WTC11 (cell line): Measurements from ENCODE around the gene LRRFIP1. TPM values are rescaled to one million over a fixed set of nuclear protein-coding genes. Genes with fewer than 3 reads are reported as not detected.

Experiments used
- ATAC-seq: fragments of 200-7000 bp; cut with Tn5 transposase; 2 replicates; pipeline ENCODE4 v1.10.0; 2021; ENCODE audit warnings: mild to moderate bottlenecking, moderate library complexity
- CTCF ChIA-PET: fragments of 300-600 bp; sonication (Branson Sonifier 250); formaldehyde crosslinking; loops from one replicate; lab custom pipeline; 2021; ENCODE audit warnings: antibody characterized with exemption; lab: Charles Lee
- POLR2A ChIA-PET: fragments of 350-600 bp; sonication (Branson Sonifier 250); formaldehyde crosslinking; loops from one replicate; lab custom pipeline; 2021; ENCODE audit warnings: antibody characterized with exemption; lab: Charles Lee
- DNase-seq: peaks from one replicate; pipeline ENCODE4 v3.0.0; 2021; ENCODE audit warnings: low spot score
- H3K27ac Mint-ChIP-seq: 2 replicates; pipeline ENCODE4 v1.8.0; 2021; ENCODE audit warnings: mixed read lengths
- H3K27me3 Mint-ChIP-seq: 2 replicates; pipeline ENCODE4 v1.8.0; 2021; ENCODE audit warnings: low read depth, mild to moderate bottlenecking, moderate library complexity, mixed read lengths
- H3K36me3 Mint-ChIP-seq: 2 replicates; pipeline ENCODE4 v1.8.0; 2021; ENCODE audit warnings: mixed read lengths
- H3K4me1 Mint-ChIP-seq: 2 replicates; pipeline ENCODE4 v1.8.0; 2022; ENCODE audit warnings: mixed read lengths
- H3K4me3 Mint-ChIP-seq: 2 replicates; pipeline ENCODE4 v1.8.0; 2021; ENCODE audit warnings: mild to moderate bottlenecking, moderate library complexity, mixed read lengths
- H3K9me3 Mint-ChIP-seq: 2 replicates; pipeline ENCODE4 v1.8.0; 2021; ENCODE audit warnings: mixed read lengths
- ETV6 ChIP-seq: sonication (generic); formaldehyde crosslinking; IDR thresholded peaks from 2 replicates; pipeline ENCODE4 v1.8.1; 2022; ENCODE audit warnings: mild to moderate bottlenecking, missing genetic modification reagents
- FOXJ3 ChIP-seq: sonication (generic); formaldehyde crosslinking; IDR thresholded peaks from 2 replicates; pipeline ENCODE4 v1.9.0; 2021; ENCODE audit warnings: missing genetic modification reagents, mild to moderate bottlenecking, borderline replicate concordance
- GABPB1 ChIP-seq: sonication (generic); formaldehyde crosslinking; IDR thresholded peaks from 2 replicates; pipeline ENCODE4 v1.8.1; 2023; ENCODE audit warnings: mild to moderate bottlenecking, missing genetic modification reagents
- HMGA2 ChIP-seq: fragments of 250-450 bp; sonication (Bioruptor Pico); IDR thresholded peaks from 2 replicates; pipeline ENCODE4 v1.4.0; 2021; ENCODE audit warnings: mild to moderate bottlenecking, moderate library complexity
- NFATC4 ChIP-seq: fragments of 250-450 bp; sonication (Bioruptor Pico); IDR thresholded peaks from 2 replicates; pipeline ENCODE4 v1.9.0; 2021; ENCODE audit warnings: mild to moderate bottlenecking
- NFYB ChIP-seq: sonication (generic); formaldehyde crosslinking; conservative IDR thresholded peaks from 2 replicates; pipeline ENCODE4 v1.8.0; 2022; ENCODE audit warnings: low read depth, missing genetic modification reagents
- NR1H2 ChIP-seq: sonication (generic); formaldehyde crosslinking; IDR thresholded peaks from 2 replicates; pipeline ENCODE4 v1.9.0; 2021; ENCODE audit warnings: mild to moderate bottlenecking, moderate library complexity, missing genetic modification reagents
- SMAD4 ChIP-seq: sonication (generic); formaldehyde crosslinking; IDR thresholded peaks from 2 replicates; pipeline ENCODE4 v1.8.0; 2022; ENCODE audit warnings: mild to moderate bottlenecking, missing genetic modification reagents
- TCF7 ChIP-seq: sonication (generic); formaldehyde crosslinking; IDR thresholded peaks from 2 replicates; pipeline ENCODE4 v1.8.0; 2022; ENCODE audit warnings: mild to moderate bottlenecking, low read depth, missing genetic modification reagents, moderate library complexity
- TP53 ChIP-seq: sonication (generic); formaldehyde crosslinking; IDR thresholded peaks from 2 replicates; pipeline ENCODE4 v1.8.1; 2023; ENCODE audit warnings: mild to moderate bottlenecking, missing genetic modification reagents
- ZMAT4 ChIP-seq: fragments of 250-450 bp; sonication (Bioruptor Pico); IDR thresholded peaks from 2 replicates; pipeline ENCODE4 v1.9.0; 2021; ENCODE audit warnings: mild to moderate bottlenecking
- ZNF232 ChIP-seq: sonication (generic); formaldehyde crosslinking; IDR thresholded peaks from 2 replicates; pipeline ENCODE4 v1.8.0; 2022; ENCODE audit warnings: mild to moderate bottlenecking, missing genetic modification reagents
- total RNA-seq: library from RNA; stranded (reverse); gene quantifications from 3 replicates; pipeline ENCODE4 v1.2.3, GENCODE V29; 2021
- TF ChIP-seq, protein P1 (sequence below): fragments of 250-450 bp; sonication (Bioruptor Pico); conservative IDR thresholded peaks from 2 replicates; pipeline ENCODE4 v1.9.0; 2021; ENCODE audit warnings: mild to moderate bottlenecking
- TF ChIP-seq, protein P2 (sequence below): fragments of 250-450 bp; sonication (Bioruptor Pico); IDR thresholded peaks from 2 replicates; pipeline ENCODE4 v1.9.0; 2021; ENCODE audit warnings: moderate library complexity, mild to moderate bottlenecking, inconsistent platforms, borderline replicate concordance
- TF ChIP-seq, protein P3 (sequence below): sonication (generic); formaldehyde crosslinking; IDR thresholded peaks from 2 replicates; pipeline ENCODE4 v1.8.1; 2023; ENCODE audit warnings: mild to moderate bottlenecking, missing genetic modification reagents, moderate library complexity
- TF ChIP-seq, protein P4 (sequence below): sonication (generic); formaldehyde crosslinking; IDR thresholded peaks from 2 replicates; pipeline ENCODE4 v1.8.0; 2022; ENCODE audit warnings: missing genetic modification reagents
- TF ChIP-seq, protein P5 (sequence below): sonication (generic); formaldehyde crosslinking; IDR thresholded peaks from 2 replicates; pipeline ENCODE4 v1.8.0; 2022; ENCODE audit warnings: mild to moderate bottlenecking, missing genetic modification reagents
- TF ChIP-seq, protein P6 (sequence below): fragments of 250-450 bp; sonication (Bioruptor Pico); IDR thresholded peaks from 2 replicates; pipeline ENCODE4 v1.8.0; 2021; ENCODE audit warnings: mild to moderate bottlenecking
- TF ChIP-seq, protein P7 (sequence below): sonication (generic); formaldehyde crosslinking; IDR thresholded peaks from 2 replicates; pipeline ENCODE4 v1.8.1; 2022; ENCODE audit warnings: missing genetic modification reagents, borderline replicate concordance

LRRFIP1 gene
- total RNA-seq, 1 experiment from 2014 or later, result 88.4 TPM

GRCh38 chr2:237712477-237713377 is 85.3 kb downstream of the LRRFIP1 start:
- Mint-ChIP-seq H3K36me3 (peaks cover 14% of the 10 kb centered on the region), H3K4me1 (peaks cover 84% of the 10 kb centered on the region), H3K4me3 (no peak overlapping the region), H3K9me3 (no peaks in the 10 kb centered on the region), H3K27me3 (no peaks in the 10 kb centered on the region), H3K27ac (peak overlapping the region; percentile 85)
- POLR2A ChIA-PET, result interaction anchor here (1.4 kb wide), 1 partner anchor 10 kb away, joined by 3 read pairs; no protein-coding TSS in a partner anchor
- TF ChIP-seq ZNF232 (CRISPR knock-in tag), result no peak
- TF ChIP-seq, protein P1, sequence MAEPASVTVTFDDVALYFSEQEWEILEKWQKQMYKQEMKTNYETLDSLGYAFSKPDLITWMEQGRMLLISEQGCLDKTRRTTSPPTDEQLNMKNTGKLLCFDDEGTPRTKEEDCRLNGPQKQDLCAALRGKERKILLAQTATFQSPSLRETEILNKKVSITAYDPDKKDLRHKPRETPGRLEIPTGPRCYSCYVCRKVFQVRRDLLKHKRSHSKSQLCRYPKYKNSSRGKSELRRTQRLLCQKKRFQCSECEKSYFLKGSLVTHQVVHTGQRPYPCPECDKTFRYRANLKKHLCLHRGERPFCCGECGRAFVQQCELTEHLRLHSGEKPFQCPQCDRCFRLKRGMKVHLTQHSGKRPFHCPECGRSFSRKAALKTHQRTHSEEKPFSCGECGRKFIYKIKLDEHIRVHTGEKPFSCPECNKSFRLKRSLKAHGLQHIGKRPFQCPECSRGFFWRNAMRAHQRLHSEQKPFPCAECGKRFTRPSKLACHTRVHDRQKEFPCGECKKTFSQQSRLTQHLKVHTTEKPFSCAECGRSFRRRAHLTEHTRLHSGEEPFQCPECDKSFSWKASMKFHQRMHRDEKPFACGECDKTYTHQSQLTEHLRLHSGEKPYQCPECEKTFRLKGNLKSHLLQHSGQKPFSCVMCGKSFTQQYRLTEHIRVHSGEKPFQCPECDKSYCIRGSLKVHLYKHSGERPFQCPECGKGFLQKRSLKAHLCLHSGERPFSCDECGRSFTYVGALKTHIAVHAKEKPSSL, result no peak
- DNase-seq, result no peak
- CTCF ChIA-PET, result interaction anchor here (0.7 to 2.2 kb wide), 7 partner anchors 21 to 200 kb away, joined by 3 to 7 read pairs (median 4); no protein-coding TSS in a partner anchor
- ATAC-seq, result no peak

- H3K36me3 Mint-ChIP-seq, result peaks cover 9% of the 10 kb centered on the region; the same call in 1 of the 2 replicates
- DNase-seq, result no peak
- peak; percentile 58 for ATAC-seq
- CTCF ChIA-PET, result interaction anchor here (0.7 to 1.2 kb wide), 4 partner anchors 17 to 202 kb away, joined by 3 to 5 read pairs (median 4); no protein-coding TSS in a partner anchor
- H3K27me3 Mint-ChIP-seq, result no peaks in the 10 kb centered on the region
- peak overlapping the region; percentile 8; the same call in 1 of the 2 replicates for H3K4me3 Mint-ChIP-seq
- H3K9me3 Mint-ChIP-seq, result no peaks in the 10 kb centered on the region
- peak overlapping the region; percentile 96 for H3K27ac Mint-ChIP-seq
- peaks cover 78% of the 10 kb centered on the region for H3K4me1 Mint-ChIP-seq
- TF ChIP-seq NR1H2 (CRISPR knock-in tag) (no peak), TP53 (CRISPR knock-in tag) (no peak), NFATC4 (CRISPR knock-in tag) (no peak), SMAD4 (CRISPR knock-in tag) (no peak), ETV6 (CRISPR knock-in tag) (no peak), HMGA2 (CRISPR knock-in tag) (no peak), NFYB (no peak), GABPB1 (no peak), ZMAT4 (CRISPR knock-in tag) (no peak), TCF7 (no peak), FOXJ3 (no peak)
- TF ChIP-seq, protein P2, sequence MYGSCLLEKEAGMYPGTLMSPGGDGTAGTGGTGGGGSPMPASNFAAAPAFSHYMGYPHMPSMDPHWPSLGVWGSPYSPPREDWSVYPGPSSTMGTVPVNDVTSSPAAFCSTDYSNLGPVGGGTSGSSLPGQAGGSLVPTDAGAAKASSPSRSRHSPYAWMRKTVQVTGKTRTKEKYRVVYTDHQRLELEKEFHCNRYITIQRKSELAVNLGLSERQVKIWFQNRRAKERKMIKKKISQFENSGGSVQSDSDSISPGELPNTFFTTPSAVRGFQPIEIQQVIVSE (CRISPR knock-in tag), result no peak
- TF ChIP-seq, protein P3, sequence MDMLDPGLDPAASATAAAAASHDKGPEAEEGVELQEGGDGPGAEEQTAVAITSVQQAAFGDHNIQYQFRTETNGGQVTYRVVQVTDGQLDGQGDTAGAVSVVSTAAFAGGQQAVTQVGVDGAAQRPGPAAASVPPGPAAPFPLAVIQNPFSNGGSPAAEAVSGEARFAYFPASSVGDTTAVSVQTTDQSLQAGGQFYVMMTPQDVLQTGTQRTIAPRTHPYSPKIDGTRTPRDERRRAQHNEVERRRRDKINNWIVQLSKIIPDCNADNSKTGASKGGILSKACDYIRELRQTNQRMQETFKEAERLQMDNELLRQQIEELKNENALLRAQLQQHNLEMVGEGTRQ (CRISPR knock-in tag), result no peak
- TF ChIP-seq, protein P4, sequence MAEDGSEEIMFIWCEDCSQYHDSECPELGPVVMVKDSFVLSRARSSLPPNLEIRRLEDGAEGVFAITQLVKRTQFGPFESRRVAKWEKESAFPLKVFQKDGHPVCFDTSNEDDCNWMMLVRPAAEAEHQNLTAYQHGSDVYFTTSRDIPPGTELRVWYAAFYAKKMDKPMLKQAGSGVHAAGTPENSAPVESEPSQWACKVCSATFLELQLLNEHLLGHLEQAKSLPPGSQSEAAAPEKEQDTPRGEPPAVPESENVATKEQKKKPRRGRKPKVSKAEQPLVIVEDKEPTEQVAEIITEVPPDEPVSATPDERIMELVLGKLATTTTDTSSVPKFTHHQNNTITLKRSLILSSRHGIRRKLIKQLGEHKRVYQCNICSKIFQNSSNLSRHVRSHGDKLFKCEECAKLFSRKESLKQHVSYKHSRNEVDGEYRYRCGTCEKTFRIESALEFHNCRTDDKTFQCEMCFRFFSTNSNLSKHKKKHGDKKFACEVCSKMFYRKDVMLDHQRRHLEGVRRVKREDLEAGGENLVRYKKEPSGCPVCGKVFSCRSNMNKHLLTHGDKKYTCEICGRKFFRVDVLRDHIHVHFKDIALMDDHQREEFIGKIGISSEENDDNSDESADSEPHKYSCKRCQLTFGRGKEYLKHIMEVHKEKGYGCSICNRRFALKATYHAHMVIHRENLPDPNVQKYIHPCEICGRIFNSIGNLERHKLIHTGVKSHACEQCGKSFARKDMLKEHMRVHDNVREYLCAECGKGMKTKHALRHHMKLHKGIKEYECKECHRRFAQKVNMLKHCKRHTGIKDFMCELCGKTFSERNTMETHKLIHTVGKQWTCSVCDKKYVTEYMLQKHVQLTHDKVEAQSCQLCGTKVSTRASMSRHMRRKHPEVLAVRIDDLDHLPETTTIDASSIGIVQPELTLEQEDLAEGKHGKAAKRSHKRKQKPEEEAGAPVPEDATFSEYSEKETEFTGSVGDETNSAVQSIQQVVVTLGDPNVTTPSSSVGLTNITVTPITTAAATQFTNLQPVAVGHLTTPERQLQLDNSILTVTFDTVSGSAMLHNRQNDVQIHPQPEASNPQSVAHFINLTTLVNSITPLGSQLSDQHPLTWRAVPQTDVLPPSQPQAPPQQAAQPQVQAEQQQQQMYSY, result no peak
- TF ChIP-seq, protein P5, sequence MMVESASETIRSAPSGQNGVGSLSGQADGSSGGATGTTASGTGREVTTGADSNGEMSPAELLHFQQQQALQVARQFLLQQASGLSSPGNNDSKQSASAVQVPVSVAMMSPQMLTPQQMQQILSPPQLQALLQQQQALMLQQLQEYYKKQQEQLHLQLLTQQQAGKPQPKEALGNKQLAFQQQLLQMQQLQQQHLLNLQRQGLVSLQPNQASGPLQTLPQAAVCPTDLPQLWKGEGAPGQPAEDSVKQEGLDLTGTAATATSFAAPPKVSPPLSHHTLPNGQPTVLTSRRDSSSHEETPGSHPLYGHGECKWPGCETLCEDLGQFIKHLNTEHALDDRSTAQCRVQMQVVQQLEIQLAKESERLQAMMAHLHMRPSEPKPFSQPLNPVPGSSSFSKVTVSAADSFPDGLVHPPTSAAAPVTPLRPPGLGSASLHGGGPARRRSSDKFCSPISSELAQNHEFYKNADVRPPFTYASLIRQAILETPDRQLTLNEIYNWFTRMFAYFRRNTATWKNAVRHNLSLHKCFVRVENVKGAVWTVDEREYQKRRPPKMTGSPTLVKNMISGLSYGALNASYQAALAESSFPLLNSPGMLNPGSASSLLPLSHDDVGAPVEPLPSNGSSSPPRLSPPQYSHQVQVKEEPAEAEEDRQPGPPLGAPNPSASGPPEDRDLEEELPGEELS, result no peak
- TF ChIP-seq, protein P6, sequence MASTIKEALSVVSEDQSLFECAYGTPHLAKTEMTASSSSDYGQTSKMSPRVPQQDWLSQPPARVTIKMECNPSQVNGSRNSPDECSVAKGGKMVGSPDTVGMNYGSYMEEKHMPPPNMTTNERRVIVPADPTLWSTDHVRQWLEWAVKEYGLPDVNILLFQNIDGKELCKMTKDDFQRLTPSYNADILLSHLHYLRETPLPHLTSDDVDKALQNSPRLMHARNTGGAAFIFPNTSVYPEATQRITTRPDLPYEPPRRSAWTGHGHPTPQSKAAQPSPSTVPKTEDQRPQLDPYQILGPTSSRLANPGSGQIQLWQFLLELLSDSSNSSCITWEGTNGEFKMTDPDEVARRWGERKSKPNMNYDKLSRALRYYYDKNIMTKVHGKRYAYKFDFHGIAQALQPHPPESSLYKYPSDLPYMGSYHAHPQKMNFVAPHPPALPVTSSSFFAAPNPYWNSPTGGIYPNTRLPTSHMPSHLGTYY (CRISPR knock-in tag), result no peak
- TF ChIP-seq, protein P7, sequence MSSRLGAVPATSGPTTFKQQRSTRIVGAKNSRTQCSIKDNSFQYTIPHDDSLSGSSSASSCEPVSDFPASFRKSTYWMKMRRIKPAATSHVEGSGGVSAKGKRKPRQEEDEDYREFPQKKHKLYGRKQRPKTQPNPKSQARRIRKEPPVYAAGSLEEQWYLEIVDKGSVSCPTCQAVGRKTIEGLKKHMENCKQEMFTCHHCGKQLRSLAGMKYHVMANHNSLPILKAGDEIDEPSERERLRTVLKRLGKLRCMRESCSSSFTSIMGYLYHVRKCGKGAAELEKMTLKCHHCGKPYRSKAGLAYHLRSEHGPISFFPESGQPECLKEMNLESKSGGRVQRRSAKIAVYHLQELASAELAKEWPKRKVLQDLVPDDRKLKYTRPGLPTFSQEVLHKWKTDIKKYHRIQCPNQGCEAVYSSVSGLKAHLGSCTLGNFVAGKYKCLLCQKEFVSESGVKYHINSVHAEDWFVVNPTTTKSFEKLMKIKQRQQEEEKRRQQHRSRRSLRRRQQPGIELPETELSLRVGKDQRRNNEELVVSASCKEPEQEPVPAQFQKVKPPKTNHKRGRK, result no peak
- POLR2A ChIA-PET, result no interaction called here
These were observed 87.5 kb downstream of the LRRFIP1 start for GRCh38 chr2:237714690-237715458.
